NCI-H2029 treated with DMSO at 0.1 percent for 48 hours (cell line): ENCODE measurements around the gene PPIB.
A peak's percentile ranks its signal among the peaks of the same experiment; 100 is the strongest.
"Not testable (repeated sequence)": the region's sequence is repeated elsewhere in the genome, so short reads cannot be mapped to it uniquely, and the experiment has no call there.

ENCODE experiments used
- DNase-seq: peaks from one replicate; lab custom pipeline; 2025; lab: John Stamatoyannopoulos, UW

Gene PPIB

GRCh38 chr15:64141798-64142512 is 20.9 kb downstream of the PPIB start:
- DNase-seq = no peak

- DNase-seq = no peak
These were observed 24.4 kb downstream of the PPIB start for GRCh38 chr15:64138331-64138941.

- DNase-seq = no peak
These were observed 25.5 kb downstream of the PPIB start for GRCh38 chr15:64137226-64137833.

GRCh38 chr15:64136347-64136746 is 26.5 kb downstream of the PPIB start:
- DNase-seq = no peak

GRCh38 chr15:64134345-64134829 is 28.4 kb downstream of the PPIB start:
- peak; percentile 37 for DNase-seq

GRCh38 chr15:64133623-64134344 is 29.0 kb downstream of the PPIB start:
- DNase-seq = no peak

- DNase-seq = no peak
These were observed 30.6 kb downstream of the PPIB start for GRCh38 chr15:64132217-64132616.

GRCh38 chr15:64131547-64131946 is 31.3 kb downstream of the PPIB start:
- no peak for DNase-seq

- DNase-seq = no peak
These were observed 32.7 kb downstream of the PPIB start for GRCh38 chr15:64130159-64130558.

- DNase-seq = no peak
These were observed 35.1 kb downstream of the PPIB start for GRCh38 chr15:64127521-64128270.

- no peak for DNase-seq
These were observed 36.8 kb downstream of the PPIB start for GRCh38 chr15:64125978-64126377.

- no peak for DNase-seq
These were observed 39.9 kb downstream of the PPIB start for GRCh38 chr15:64122936-64123351.

- DNase-seq = no peak
These were observed 40.4 kb downstream of the PPIB start for GRCh38 chr15:64122444-64122843.

GRCh38 chr15:64121614-64122013 is 41.2 kb downstream of the PPIB start:
- DNase-seq = no peak

- DNase-seq = not testable (repeated sequence)
These were observed 42.5 kb downstream of the PPIB start for GRCh38 chr15:64120322-64120721.

GRCh38 chr15:64117759-64118487 is 44.9 kb downstream of the PPIB start:
- no peak for DNase-seq

GRCh38 chr15:64112904-64113303 is 49.9 kb downstream of the PPIB start:
- DNase-seq = no peak

GRCh38 chr15:64112073-64112772 is 50.6 kb downstream of the PPIB start:
- no peak for DNase-seq

- DNase-seq = no peak
These were observed 51.2 kb downstream of the PPIB start for GRCh38 chr15:64111679-64112050.

GRCh38 chr15:64110950-64111678 is 51.7 kb downstream of the PPIB start:
- no peak for DNase-seq
